A673 (cell line): Measurements from ENCODE around the gene CNPY2. TPM values are rescaled to one million over a fixed set of nuclear protein-coding genes. Genes with fewer than 3 reads are reported as not detected.
A peak's percentile ranks its signal among the peaks of the same experiment; 100 is the strongest.
"Not testable (repeated sequence)": the region's sequence is repeated elsewhere in the genome, so short reads cannot be mapped to it uniquely, and the experiment has no call there.

Experiments
- BruUV-seq: library from RNA; stranded (reverse); fragments of 400-500 nt; replicated peaks from 2 replicates; lab custom pipeline; 2021; lab: Mats Ljungman, UMichigan
- CTCF ChIA-PET: fragments of 300-600 bp; sonication (Branson Sonifier 250); formaldehyde crosslinking; loops from one replicate; lab custom pipeline; 2022; ENCODE audit warnings: antibody characterized with exemption; lab: Charles Lee
- POLR2A ChIA-PET: fragments of 300-600 bp; sonication (Branson Sonifier 250); formaldehyde crosslinking; loops from one replicate; lab custom pipeline; 2022; ENCODE audit warnings: antibody characterized with exemption; ENCODE audit not compliant: low non-redundant PET; lab: Charles Lee
- DNase-seq: peaks from one replicate; pipeline ENCODE4 v3.0.0-alpha.2; 2015; ENCODE audit warnings: low spot score
- H3K27ac ChIP-seq: fragments of 200-600 bp; sonication (generic); 2 replicates; pipeline ENCODE4 v1.5.1; 2016; ENCODE audit warnings: mixed run types, low read depth, mild to moderate bottlenecking, mixed read lengths, antibody characterized with exemption, low read length; ENCODE audit not compliant: poor library complexity, severe bottlenecking
- H3K27me3 ChIP-seq: fragments of 200-600 bp; sonication (generic); replicated peaks from 2 replicates; pipeline ENCODE4 v1.6.1; 2017; ENCODE audit warnings: mixed run types, low read depth, mild to moderate bottlenecking, mixed read lengths, antibody characterized with exemption, low read length; ENCODE audit not compliant: insufficient read depth, poor library complexity
- H3K36me3 ChIP-seq: fragments of 200-600 bp; sonication (generic); 2 replicates; pipeline ENCODE4 v1.6.1; 2016; ENCODE audit warnings: mixed run types, mild to moderate bottlenecking, mixed read lengths, antibody characterized with exemption, low read length; ENCODE audit not compliant: insufficient read depth, poor library complexity, severe bottlenecking
- H3K4me1 ChIP-seq: fragments of 200-600 bp; sonication (generic); 2 replicates; pipeline ENCODE4 v1.6.1; 2017; ENCODE audit warnings: mixed run types, mild to moderate bottlenecking, mixed read lengths, antibody characterized with exemption, low read length; ENCODE audit not compliant: insufficient read depth, poor library complexity, severe bottlenecking
- H3K4me3 ChIP-seq: fragments of 200-600 bp; sonication (generic); 2 replicates; pipeline ENCODE4 v1.5.1; 2016; ENCODE audit warnings: low read depth, mixed run types, mild to moderate bottlenecking, mixed read lengths, low read length; ENCODE audit not compliant: poor library complexity, severe bottlenecking
- H3K9me3 ChIP-seq: fragments of 200-600 bp; sonication (generic); 2 replicates; pipeline ENCODE4 v1.6.1; 2016; ENCODE audit warnings: mixed run types, low read depth, mild to moderate bottlenecking, mixed read lengths, antibody characterized with exemption, low read length; ENCODE audit not compliant: poor library complexity, severe bottlenecking
- EZH2 ChIP-seq: fragments of 200-600 bp; sonication (generic); IDR thresholded peaks from 2 replicates; pipeline ENCODE4 v1.6.1; 2017; ENCODE audit warnings: borderline replicate concordance, low read depth, mild to moderate bottlenecking, mixed read lengths, antibody characterized with exemption, low read length; ENCODE audit not compliant: poor library complexity, severe bottlenecking
- intact Hi-C: fragments of 100-400 bp; cut with micrococcal nuclease; formaldehyde crosslinking; loops from one replicate; pipeline ENCODE4 v1.10.0; 2022; ENCODE audit not compliant: unreplicated experiment
- total RNA-seq: library from RNA; stranded (reverse); gene quantifications from 2 replicates; pipeline ENCODE4 v1.2.3, GENCODE V29; 2021
- TF ChIP-seq, protein P1 (sequence below): fragments of 300-800, 200-600 bp; sonication (generic); conservative IDR thresholded peaks from 2 replicates; pipeline ENCODE4 v1.5.1; 2017; ENCODE audit warnings: low read depth, mild to moderate bottlenecking, antibody characterized with exemption, low read length, moderate library complexity, mixed read lengths

CNPY2 gene
- total RNA-seq, 1 experiment from 2014 or later, result 166 TPM

DNA sequence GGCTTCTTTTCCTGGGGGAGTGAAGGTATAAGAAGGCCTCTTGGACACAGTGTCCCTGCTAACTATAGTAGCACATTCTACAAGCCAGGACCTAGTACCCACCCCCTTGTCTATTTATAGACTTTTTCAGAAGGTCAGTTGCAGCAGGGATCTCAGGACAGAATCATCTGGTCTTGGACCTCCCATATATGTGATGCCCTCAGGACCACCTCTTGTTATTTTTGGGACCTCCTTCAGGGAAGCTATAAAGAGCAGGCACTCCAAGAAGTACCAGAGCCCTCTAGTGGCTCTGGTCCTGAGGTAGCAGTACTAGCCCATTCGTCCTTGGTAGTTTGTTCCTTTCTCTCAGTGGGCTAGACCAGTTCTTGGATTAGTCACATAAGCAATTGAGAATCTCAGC lies 44.8 kb downstream of the CNPY2 start:
- H3K36me3 ChIP-seq, result peaks cover 51% of the 10 kb centered on the region
- no peak overlapping the region for H3K27ac ChIP-seq
- H3K4me1 ChIP-seq, result peaks cover 3% of the 10 kb centered on the region
- peak; percentile 45 for DNase-seq
- intact Hi-C loops, result loop anchor here (1.0 kb wide), 1 partner anchor 114 kb away; no protein-coding TSS in a partner anchor
- H3K9me3 ChIP-seq, result no peaks in the 10 kb centered on the region
- no peaks in the 10 kb centered on the region for H3K27me3 ChIP-seq
- ChIA-PET CTCF (interaction anchor here (0.6 kb wide), 1 partner anchor 45 kb away, joined by 3 read pairs; the partner anchor contains the start of gene CNPY2), POLR2A (no interaction called here)
- H3K4me3 ChIP-seq, result no peak overlapping the region
- BruUV-seq, result no TSS peak
- TF ChIP-seq, protein P1, sequence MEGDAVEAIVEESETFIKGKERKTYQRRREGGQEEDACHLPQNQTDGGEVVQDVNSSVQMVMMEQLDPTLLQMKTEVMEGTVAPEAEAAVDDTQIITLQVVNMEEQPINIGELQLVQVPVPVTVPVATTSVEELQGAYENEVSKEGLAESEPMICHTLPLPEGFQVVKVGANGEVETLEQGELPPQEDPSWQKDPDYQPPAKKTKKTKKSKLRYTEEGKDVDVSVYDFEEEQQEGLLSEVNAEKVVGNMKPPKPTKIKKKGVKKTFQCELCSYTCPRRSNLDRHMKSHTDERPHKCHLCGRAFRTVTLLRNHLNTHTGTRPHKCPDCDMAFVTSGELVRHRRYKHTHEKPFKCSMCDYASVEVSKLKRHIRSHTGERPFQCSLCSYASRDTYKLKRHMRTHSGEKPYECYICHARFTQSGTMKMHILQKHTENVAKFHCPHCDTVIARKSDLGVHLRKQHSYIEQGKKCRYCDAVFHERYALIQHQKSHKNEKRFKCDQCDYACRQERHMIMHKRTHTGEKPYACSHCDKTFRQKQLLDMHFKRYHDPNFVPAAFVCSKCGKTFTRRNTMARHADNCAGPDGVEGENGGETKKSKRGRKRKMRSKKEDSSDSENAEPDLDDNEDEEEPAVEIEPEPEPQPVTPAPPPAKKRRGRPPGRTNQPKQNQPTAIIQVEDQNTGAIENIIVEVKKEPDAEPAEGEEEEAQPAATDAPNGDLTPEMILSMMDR, result peak; percentile 57
- TF ChIP-seq EZH2, result no peak

DNA sequence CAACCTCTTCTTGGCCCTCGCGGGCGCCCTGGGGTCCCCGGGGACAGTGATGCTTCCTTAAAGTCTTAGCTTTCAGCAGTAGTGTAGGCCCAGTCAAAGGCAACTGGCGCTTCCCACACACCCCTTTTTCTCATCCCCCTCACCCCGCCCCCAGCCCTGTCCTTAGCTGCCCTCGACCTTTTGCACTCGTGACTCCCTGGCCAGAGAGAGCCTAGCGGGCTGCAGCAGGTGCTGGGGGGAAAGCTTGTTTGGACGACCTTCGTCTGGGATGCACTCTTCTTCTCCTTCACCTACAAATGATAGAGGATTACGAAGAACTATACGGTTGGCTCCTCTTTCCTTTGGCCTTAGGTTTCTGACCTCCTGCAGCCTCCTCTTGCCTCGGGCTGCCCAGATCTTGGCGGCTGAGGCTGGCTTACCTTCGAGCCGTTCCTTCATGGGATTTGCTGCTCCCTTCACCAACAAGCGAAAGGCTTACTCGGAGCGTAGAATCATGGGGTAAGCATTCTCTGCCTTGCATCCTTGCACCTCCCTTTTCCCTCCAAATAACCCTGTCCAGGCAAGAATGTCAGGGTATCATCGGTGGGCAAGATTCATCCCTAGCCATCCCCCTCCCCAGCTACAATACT lies 48.2 kb downstream of the CNPY2 start:
- peak overlapping the region; percentile 86 for H3K27ac ChIP-seq
- H3K4me1 ChIP-seq, result peaks cover 3% of the 10 kb centered on the region
- no peak for DNase-seq
- peaks cover 19% of the 10 kb centered on the region for H3K36me3 ChIP-seq
- no peaks in the 10 kb centered on the region for H3K9me3 ChIP-seq
- POLR2A ChIA-PET, result no interaction called here
- TF ChIP-seq, protein P1, result no peak
- no peak for TF ChIP-seq EZH2
- CTCF ChIA-PET, result interaction anchor here (1.0 kb wide), 2 partner anchors 9 to 49 kb away, joined by 3 to 5 read pairs; partner anchors contain the start of genes ANKRD52 and CNPY2
- peak overlapping the region; percentile 70 for H3K4me3 ChIP-seq
- H3K27me3 ChIP-seq, result no peaks in the 10 kb centered on the region
- intact Hi-C loops, result no loop called here
- BruUV-seq, result no TSS peak

DNA sequence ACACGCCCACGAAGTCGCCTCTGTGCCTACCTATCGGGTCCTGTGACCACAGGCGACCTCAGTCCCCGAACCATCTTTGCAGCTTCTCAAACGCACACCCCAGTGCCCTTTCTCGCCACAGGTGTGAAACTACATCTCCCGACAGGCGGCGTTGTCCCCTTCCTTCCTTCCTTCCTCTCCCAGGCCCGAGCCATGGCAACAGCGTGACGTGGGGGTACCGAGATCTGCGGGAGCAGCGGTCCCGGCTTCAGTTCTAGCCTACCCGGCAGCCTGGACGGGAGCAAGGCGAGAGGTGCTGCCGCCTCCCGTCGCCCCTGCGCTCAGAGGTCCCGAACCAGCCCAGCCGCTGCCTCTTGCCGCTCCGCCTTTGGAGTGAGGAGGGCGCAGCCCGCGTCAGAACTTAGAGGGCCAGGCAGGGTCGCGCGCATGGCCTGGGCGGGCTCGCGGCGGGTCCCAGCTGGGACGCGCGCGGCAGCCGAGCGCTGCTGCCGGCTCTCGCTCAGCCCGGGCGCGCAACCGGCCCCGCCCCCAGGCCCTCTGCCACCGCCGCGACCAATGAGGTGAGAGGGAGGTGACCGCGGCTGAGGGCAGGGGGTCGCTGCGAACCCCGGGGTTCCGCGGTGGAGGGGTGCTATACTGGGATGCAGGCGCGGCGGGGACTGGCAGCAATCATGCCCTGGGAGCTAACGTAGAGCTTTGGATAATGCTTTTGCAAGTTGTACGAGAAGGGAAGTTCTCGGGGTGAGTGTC lies 48.9 kb downstream of the CNPY2 start, which contains the start of gene COQ10A:
TSS of gene COQ10A (plus strand) at position 250 of the 750 bp plus-strand sequence. CDS start at position 427, 177 bp downstream.
- ChIA-PET POLR2A (no interaction called here), CTCF (interaction anchor here (1.0 to 1.5 kb wide), 4 partner anchors 9 to 197 kb away, joined by 3 to 5 read pairs (median 4); partner anchors contain the start of genes ANKRD52 and CNPY2)
- Histone ChIP-seq H3K4me3 (peak within 1 kb of the TSS; percentile 70), H3K9me3 (no peaks in the 10 kb centered on the region), H3K4me1 (peaks cover 3% of the 10 kb centered on the region), H3K27ac (peak within 1 kb of the TSS; percentile 86), H3K27me3 (no peaks in the 10 kb centered on the region), H3K36me3 (peaks cover 13% of the 10 kb centered on the region)
- DNase-seq, result peak; percentile 92
- BruUV-seq, result no TSS peak
- intact Hi-C loops, result no loop called here
- no peak for TF ChIP-seq EZH2
- TF ChIP-seq, protein P1, result peak; percentile 62

DNA sequence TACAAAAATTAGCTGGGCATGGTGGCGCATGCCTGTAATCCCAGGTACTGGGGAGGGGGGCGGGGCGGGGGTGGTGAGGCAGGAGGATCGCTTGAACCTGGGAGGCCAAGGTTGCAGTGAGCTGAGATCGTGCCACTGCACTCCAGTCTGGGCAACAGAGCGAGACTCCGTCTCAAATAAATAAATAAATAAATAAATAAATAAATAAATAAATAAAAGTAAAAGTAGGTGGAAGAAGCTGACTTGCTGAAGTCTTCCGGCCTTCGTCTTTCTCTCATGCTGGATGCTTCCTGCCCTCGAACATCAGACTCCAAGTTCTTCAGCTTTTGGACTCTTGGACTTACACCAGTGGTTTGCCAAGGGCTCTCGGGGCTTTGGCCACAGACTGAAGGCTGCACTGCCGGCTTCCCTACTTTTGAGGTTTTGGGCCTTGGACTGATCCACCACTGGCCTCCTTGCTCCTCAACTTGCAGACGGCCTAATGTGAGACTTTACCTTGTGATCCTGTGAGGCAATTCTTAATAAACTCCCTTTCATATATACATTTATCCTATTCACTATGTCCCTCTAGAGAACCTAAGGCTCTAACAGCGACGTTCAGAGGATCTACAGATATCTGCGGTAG lies 49.6 kb downstream of the CNPY2 start:
- BruUV-seq, POLR2A ChIA-PET: not testable (repeated sequence)

More for the DNA sequence above, 49.6 kb downstream of the CNPY2 start:
- intact Hi-C loops, H3K27me3 ChIP-seq, H3K4me1 ChIP-seq, H3K27ac ChIP-seq, H3K36me3 ChIP-seq, H3K9me3 ChIP-seq, DNase-seq: not testable (repeated sequence)
- H3K4me3 ChIP-seq, result peak overlapping the region; percentile 70
- CTCF ChIA-PET, result interaction anchor here (1.0 to 1.5 kb wide), 3 partner anchors 8 to 198 kb away, joined by 3 to 4 read pairs (median 3); partner anchors contain the start of gene ANKRD52
